ENCODE results near the gene EXOC6.

The EXOC6 gene

GRCh38 chr10:93030409-93030808 lies 182.1 kb downstream of the EXOC6 start:
- DNase-seq: no peak

- DNase-seq: no peak
These were observed 183.9 kb downstream of the EXOC6 start for GRCh38 chr10:93032105-93032808.

GRCh38 chr10:93032809-93033137 lies 184.5 kb downstream of the EXOC6 start:
- DNase-seq: no peak

- no peak for DNase-seq
These were observed 186.1 kb downstream of the EXOC6 start for GRCh38 chr10:93034426-93034825.

- no peak for DNase-seq
These were observed 190.8 kb downstream of the EXOC6 start for GRCh38 chr10:93039110-93039509.

GRCh38 chr10:93039721-93040120 lies 191.4 kb downstream of the EXOC6 start:
- DNase-seq: no peak

GRCh38 chr10:93054486-93054885 lies 206.2 kb downstream of the EXOC6 start:
- DNase-seq: no peak

GRCh38 chr10:93058139-93058538 lies 209.8 kb downstream of the EXOC6 start:
- no peak for DNase-seq

- no peak for DNase-seq
These were observed 211.9 kb downstream of the EXOC6 start, which contains the start of gene CYP26C1 for GRCh38 chr10:93059975-93060886. TSS of gene CYP26C1 (plus strand) at chr10:93060798. CDS start at chr10:93061264, 466 bp downstream.

GRCh38 chr10:93060887-93061593 lies 212.7 kb downstream of the EXOC6 start:
- DNase-seq: no peak

GRCh38 chr10:93061594-93062513 lies 213.5 kb downstream of the EXOC6 start:
- no peak for DNase-seq

GRCh38 chr10:93062514-93063143 lies 214.3 kb downstream of the EXOC6 start:
- DNase-seq: peak; percentile 65

- DNase-seq: no peak
These were observed 215.0 kb downstream of the EXOC6 start for GRCh38 chr10:93063144-93063976.

GRCh38 chr10:93063977-93064660 lies 215.8 kb downstream of the EXOC6 start:
- no peak for DNase-seq

GRCh38 chr10:93064874-93065660 lies 216.7 kb downstream of the EXOC6 start:
- no peak for DNase-seq

- no peak for DNase-seq
These were observed 217.6 kb downstream of the EXOC6 start for GRCh38 chr10:93065675-93066543.

- no peak for DNase-seq
These were observed 218.2 kb downstream of the EXOC6 start for GRCh38 chr10:93066544-93066913.
